Mammary epithelial cell (primary cell): Measurements from ENCODE around the gene KBTBD7.

Experiments used
- EZH2 ChIP-seq: IDR thresholded peaks from 2 replicates; pipeline ENCODE4 v1.6.1; 2012; ENCODE audit warnings: low read length, inconsistent platforms, borderline replicate concordance
- TF ChIP-seq, protein P1 (sequence below), 2 donors: IDR thresholded peaks in 1 of 2; conservative IDR thresholded peaks in 1 of 2; 2 replicates each; pipeline ENCODE4 v1.5.1; 2011 to 2012; ENCODE audit warnings: inconsistent platforms in 2 of 2, low read length in 2 of 2, mild to moderate bottlenecking in 2 of 2, control low read depth in 1 of 2, low read depth in 1 of 2; ENCODE audit not compliant: insufficient read depth in 1 of 2; ENCODE audit errors: extremely low read depth in 1 of 2

DNA sequence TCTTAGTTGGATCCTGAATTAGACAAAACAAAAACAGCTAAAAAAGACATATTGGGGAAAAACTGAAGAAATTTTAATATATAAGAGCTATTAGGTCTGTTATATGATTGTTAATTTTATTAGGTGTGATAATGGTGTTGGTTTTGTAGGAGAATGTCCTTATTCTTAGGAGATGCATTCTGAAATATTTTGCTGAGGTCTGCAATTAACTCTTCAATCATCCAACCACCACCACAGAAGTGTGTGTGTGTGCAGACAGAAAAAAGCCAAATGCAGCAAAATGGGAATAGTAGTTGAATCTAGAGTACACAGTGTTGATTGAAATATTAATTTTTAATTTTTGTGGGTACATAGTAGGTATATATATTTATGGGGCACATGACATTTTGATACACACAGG lies 12.1 kb upstream of the KBTBD7 start:
- no peak for TF ChIP-seq EZH2
- TF ChIP-seq, protein P1, sequence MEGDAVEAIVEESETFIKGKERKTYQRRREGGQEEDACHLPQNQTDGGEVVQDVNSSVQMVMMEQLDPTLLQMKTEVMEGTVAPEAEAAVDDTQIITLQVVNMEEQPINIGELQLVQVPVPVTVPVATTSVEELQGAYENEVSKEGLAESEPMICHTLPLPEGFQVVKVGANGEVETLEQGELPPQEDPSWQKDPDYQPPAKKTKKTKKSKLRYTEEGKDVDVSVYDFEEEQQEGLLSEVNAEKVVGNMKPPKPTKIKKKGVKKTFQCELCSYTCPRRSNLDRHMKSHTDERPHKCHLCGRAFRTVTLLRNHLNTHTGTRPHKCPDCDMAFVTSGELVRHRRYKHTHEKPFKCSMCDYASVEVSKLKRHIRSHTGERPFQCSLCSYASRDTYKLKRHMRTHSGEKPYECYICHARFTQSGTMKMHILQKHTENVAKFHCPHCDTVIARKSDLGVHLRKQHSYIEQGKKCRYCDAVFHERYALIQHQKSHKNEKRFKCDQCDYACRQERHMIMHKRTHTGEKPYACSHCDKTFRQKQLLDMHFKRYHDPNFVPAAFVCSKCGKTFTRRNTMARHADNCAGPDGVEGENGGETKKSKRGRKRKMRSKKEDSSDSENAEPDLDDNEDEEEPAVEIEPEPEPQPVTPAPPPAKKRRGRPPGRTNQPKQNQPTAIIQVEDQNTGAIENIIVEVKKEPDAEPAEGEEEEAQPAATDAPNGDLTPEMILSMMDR (conservative IDR thresholded peaks at IDR 0.05 in 1 of 2, IDR thresholded peaks at IDR 0.05 in 1 of 2; ENCODE audit: extremely low read depth in 1 of 2, insufficient read depth in 1 of 2, low read depth in 1 of 2, low read length in 2 of 2), result no peak
